Measurements from ENCODE around the gene HOXA6. TPM values are rescaled to one million over a fixed set of nuclear protein-coding genes. Genes with fewer than 3 reads are reported as not detected.

HOXA6 gene
- total and polyA plus RNA-seq, 4 donors, result 0.97 to 7.6 (median 6.3) TPM; not detected in 1

- Histone ChIP-seq H3K4me1 (ENCODE audit: control insufficient read depth in 1 of 2, insufficient read depth in 2 of 2, low read length in 2 of 2) (peaks cover 0 to 2% of the 10 kb centered on the region in 2 donors), H3K36me3 (ENCODE audit: control insufficient read depth in 1 of 2, insufficient read depth in 2 of 2, low read length in 1 of 2) (no peaks in the 10 kb centered on the region), H3K4me3 (ENCODE audit: low read length in 2 of 2) (no peak overlapping the region), H3K27ac (ENCODE audit: low read depth in 1 of 2, low read length in 2 of 2) (no peak overlapping the region), H3K27me3 (ENCODE audit: control insufficient read depth in 1 of 2, insufficient read depth in 2 of 2, low read length in 1 of 2) (no peaks in the 10 kb centered on the region), H3K9me3 (ENCODE audit: control insufficient read depth, low read length) (no peaks in the 10 kb centered on the region)
- DNase-seq (peak in 1 of 2 donors; percentile 73), ATAC-seq (ENCODE audit: low FRiP score) (no peak)
- 73 to 93% methylated on average over 23 of the region's 23 CpGs for WGBS, 2 donors
- intact Hi-C loops (cut with DNase I), result loop anchor here (2.0 to 10.0 kb wide), 4 partner anchors 478 to 955 kb away; partner anchors contain the start of genes CBX3 (in 1 of the 2) and HNRNPA2B1 (in 1 of the 2)
Measured at GRCh38 chr7:27160145-27160545, 12.6 kb upstream of the HOXA6 start.

GRCh38 chr7:27159266-27160144 lies 11.9 kb upstream of the HOXA6 start:
- ATAC-seq (ENCODE audit: low FRiP score) (no peak), DNase-seq (no peak)
- Histone ChIP-seq H3K27ac (ENCODE audit: low read depth in 1 of 2, low read length in 2 of 2) (no peak overlapping the region), H3K27me3 (ENCODE audit: control insufficient read depth in 1 of 2, insufficient read depth in 2 of 2, low read length in 1 of 2) (no peaks in the 10 kb centered on the region), H3K4me1 (ENCODE audit: control insufficient read depth in 1 of 2, insufficient read depth in 2 of 2, low read length in 2 of 2) (peaks cover 0 to 2% of the 10 kb centered on the region in 2 donors), H3K9me3 (ENCODE audit: control insufficient read depth, low read length) (no peaks in the 10 kb centered on the region), H3K36me3 (ENCODE audit: control insufficient read depth in 1 of 2, insufficient read depth in 2 of 2, low read length in 1 of 2) (no peaks in the 10 kb centered on the region), H3K4me3 (ENCODE audit: low read length in 2 of 2) (no peak overlapping the region)
- intact Hi-C loops (cut with DNase I), result loop anchor here (2.0 to 10.0 kb wide), 5 partner anchors 477 to 955 kb away; partner anchors contain the start of genes CBX3 (in 2 of the 2) and HNRNPA2B1 (in 2 of the 2)
- 85 to 91% methylated on average over 27 of the region's 27 CpGs for WGBS, 2 donors

- ATAC-seq (ENCODE audit: low FRiP score) (no peak), DNase-seq (peak in 1 of 2 donors; percentile 75)
- Histone ChIP-seq H3K27me3 (ENCODE audit: control insufficient read depth in 1 of 2, insufficient read depth in 2 of 2, low read length in 1 of 2) (no peaks in the 10 kb centered on the region), H3K36me3 (ENCODE audit: control insufficient read depth in 1 of 2, insufficient read depth in 2 of 2, low read length in 1 of 2) (no peaks in the 10 kb centered on the region), H3K9me3 (ENCODE audit: control insufficient read depth, low read length) (no peaks in the 10 kb centered on the region), H3K4me1 (ENCODE audit: control insufficient read depth in 1 of 2, insufficient read depth in 2 of 2, low read length in 2 of 2) (peaks cover 0 to 2% of the 10 kb centered on the region in 2 donors), H3K27ac (ENCODE audit: low read depth in 1 of 2, low read length in 2 of 2) (no peak overlapping the region), H3K4me3 (ENCODE audit: low read length in 2 of 2) (no peak overlapping the region)
- 68 to 88% methylated on average over 35 of the region's 35 CpGs for WGBS, 2 donors
- intact Hi-C loops (cut with DNase I), result loop anchor here (5.0 to 10.0 kb wide), 2 partner anchors 791 to 954 kb away; partner anchors contain the start of genes CBX3 (in 1 of the 2) and HNRNPA2B1 (in 1 of the 2)
Measured at GRCh38 chr7:27158436-27159265, 11.1 kb upstream of the HOXA6 start.

GRCh38 chr7:27157702-27158431 lies 10.3 kb upstream of the HOXA6 start:
- Histone ChIP-seq H3K4me1 (ENCODE audit: control insufficient read depth in 1 of 2, insufficient read depth in 2 of 2, low read length in 2 of 2) (peaks cover 0 to 2% of the 10 kb centered on the region in 2 donors), H3K27me3 (ENCODE audit: control insufficient read depth in 1 of 2, insufficient read depth in 2 of 2, low read length in 1 of 2) (no peaks in the 10 kb centered on the region), H3K27ac (ENCODE audit: low read depth in 1 of 2, low read length in 2 of 2) (no peak overlapping the region), H3K9me3 (ENCODE audit: control insufficient read depth, low read length) (no peaks in the 10 kb centered on the region), H3K36me3 (ENCODE audit: control insufficient read depth in 1 of 2, insufficient read depth in 2 of 2, low read length in 1 of 2) (no peaks in the 10 kb centered on the region), H3K4me3 (ENCODE audit: low read length in 2 of 2) (no peak overlapping the region)
- intact Hi-C loops (cut with DNase I), result loop anchor here (5.0 to 10.0 kb wide), 2 partner anchors 791 to 953 kb away; partner anchors contain the start of genes CBX3 (in 1 of the 2) and HNRNPA2B1 (in 1 of the 2)
- no peak for ATAC-seq (ENCODE audit: low FRiP score)
- 63 to 80% methylated on average over 30 of the region's 30 CpGs for WGBS, 2 donors
- DNase-seq, result no peak

- Histone ChIP-seq H3K4me1 (ENCODE audit: control insufficient read depth in 1 of 2, insufficient read depth in 2 of 2, low read length in 2 of 2) (peaks cover 0 to 2% of the 10 kb centered on the region in 2 donors), H3K4me3 (ENCODE audit: low read length in 2 of 2) (peak overlapping the region in 1 of 2 donors; percentile 14), H3K9me3 (ENCODE audit: control insufficient read depth, low read length) (no peaks in the 10 kb centered on the region), H3K36me3 (ENCODE audit: control insufficient read depth in 1 of 2, insufficient read depth in 2 of 2, low read length in 1 of 2) (no peaks in the 10 kb centered on the region), H3K27me3 (ENCODE audit: control insufficient read depth in 1 of 2, insufficient read depth in 2 of 2, low read length in 1 of 2) (no peaks in the 10 kb centered on the region), H3K27ac (ENCODE audit: low read depth in 1 of 2, low read length in 2 of 2) (no peak overlapping the region)
- DNase-seq, result peak in 1 of 2 donors; percentile 75
- ATAC-seq (ENCODE audit: low FRiP score), result no peak
- intact Hi-C loops (cut with DNase I), result loop anchor here (5.0 to 10.0 kb wide), 2 partner anchors 790 to 952 kb away; partner anchors contain the start of genes CBX3 (in 1 of the 2) and HNRNPA2B1 (in 1 of the 2)
- 46 to 58% methylated on average over 29 to 30 of the region's 30 CpGs for WGBS, 2 donors
Measured at GRCh38 chr7:27156916-27157701, 9.5 kb upstream of the HOXA6 start.

GRCh38 chr7:27156508-27156898 lies 8.9 kb upstream of the HOXA6 start, which contains the start of gene HOXA7:
Gene HOXA7, minus strand, starts transcription at chr7:27156675. Its CDS starts 130 bp downstream, at chr7:27156545.
- intact Hi-C loops (cut with DNase I), result loop anchor here (5.0 to 10.0 kb wide), 2 partner anchors 789 to 952 kb away; partner anchors contain the start of genes CBX3 (in 1 of the 2) and HNRNPA2B1 (in 1 of the 2)
- H3K27ac ChIP-seq (ENCODE audit: low read depth in 1 of 2, low read length in 2 of 2), result no peak within 1 kb of the TSS
- no peaks in the 10 kb centered on the region for H3K36me3 ChIP-seq (ENCODE audit: control insufficient read depth in 1 of 2, insufficient read depth in 2 of 2, low read length in 1 of 2)
- no peaks in the 10 kb centered on the region for H3K27me3 ChIP-seq (ENCODE audit: control insufficient read depth in 1 of 2, insufficient read depth in 2 of 2, low read length in 1 of 2)
- no peaks in the 10 kb centered on the region for H3K9me3 ChIP-seq (ENCODE audit: control insufficient read depth, low read length)
- H3K4me3 ChIP-seq (ENCODE audit: low read length in 2 of 2), result peak within 1 kb of the TSS; percentile 14 to 21
- WGBS, 2 donors, result 3% methylated on average over 23 to 33 of the region's 33 CpGs
- DNase-seq (peak; percentile 80 to 94), ATAC-seq (ENCODE audit: low FRiP score) (peak; percentile 70)
- H3K4me1 ChIP-seq (ENCODE audit: control insufficient read depth in 1 of 2, insufficient read depth in 2 of 2, low read length in 2 of 2), result peaks cover 0 to 2% of the 10 kb centered on the region in 2 donors

GRCh38 chr7:27155816-27156507 lies 8.4 kb upstream of the HOXA6 start:
- Histone ChIP-seq H3K27me3 (ENCODE audit: control insufficient read depth in 1 of 2, insufficient read depth in 2 of 2, low read length in 1 of 2) (no peaks in the 10 kb centered on the region), H3K27ac (ENCODE audit: low read depth in 1 of 2, low read length in 2 of 2) (no peak overlapping the region), H3K9me3 (ENCODE audit: control insufficient read depth, low read length) (no peaks in the 10 kb centered on the region), H3K36me3 (ENCODE audit: control insufficient read depth in 1 of 2, insufficient read depth in 2 of 2, low read length in 1 of 2) (no peaks in the 10 kb centered on the region), H3K4me1 (ENCODE audit: control insufficient read depth in 1 of 2, insufficient read depth in 2 of 2, low read length in 2 of 2) (peaks cover 0 to 2% of the 10 kb centered on the region in 2 donors), H3K4me3 (ENCODE audit: low read length in 2 of 2) (peak overlapping the region; percentile 14 to 21)
- intact Hi-C loops (cut with DNase I), result loop anchor here (5.0 to 10.0 kb wide), 2 partner anchors 789 to 951 kb away; partner anchors contain the start of genes CBX3 (in 1 of the 2) and HNRNPA2B1 (in 1 of the 2)
- DNase-seq, result peak in 1 of 2 donors; percentile 83
- peak; percentile 44 for ATAC-seq (ENCODE audit: low FRiP score)
- WGBS, 2 donors, result 2 to 4% methylated on average over 63 of the region's 63 CpGs

Measured in aorta (tissue), 5 donors.